A549 treated with CpdA at 1 μM for 4 hours (cell line): ENCODE results near the gene CCNF. TPM values are rescaled to one million over a fixed set of nuclear protein-coding genes. Genes with fewer than 3 reads are reported as not detected.

Experiments
- total RNA-seq: library from RNA; stranded (reverse); fragments of 200-300 nt; extraction: Qiagen RNA extraction; gene quantifications from 5 replicates; pipeline ENCODE4 v1.2.3, GENCODE V29; 2022; ENCODE audit warnings: low read depth

CCNF gene, protein sequence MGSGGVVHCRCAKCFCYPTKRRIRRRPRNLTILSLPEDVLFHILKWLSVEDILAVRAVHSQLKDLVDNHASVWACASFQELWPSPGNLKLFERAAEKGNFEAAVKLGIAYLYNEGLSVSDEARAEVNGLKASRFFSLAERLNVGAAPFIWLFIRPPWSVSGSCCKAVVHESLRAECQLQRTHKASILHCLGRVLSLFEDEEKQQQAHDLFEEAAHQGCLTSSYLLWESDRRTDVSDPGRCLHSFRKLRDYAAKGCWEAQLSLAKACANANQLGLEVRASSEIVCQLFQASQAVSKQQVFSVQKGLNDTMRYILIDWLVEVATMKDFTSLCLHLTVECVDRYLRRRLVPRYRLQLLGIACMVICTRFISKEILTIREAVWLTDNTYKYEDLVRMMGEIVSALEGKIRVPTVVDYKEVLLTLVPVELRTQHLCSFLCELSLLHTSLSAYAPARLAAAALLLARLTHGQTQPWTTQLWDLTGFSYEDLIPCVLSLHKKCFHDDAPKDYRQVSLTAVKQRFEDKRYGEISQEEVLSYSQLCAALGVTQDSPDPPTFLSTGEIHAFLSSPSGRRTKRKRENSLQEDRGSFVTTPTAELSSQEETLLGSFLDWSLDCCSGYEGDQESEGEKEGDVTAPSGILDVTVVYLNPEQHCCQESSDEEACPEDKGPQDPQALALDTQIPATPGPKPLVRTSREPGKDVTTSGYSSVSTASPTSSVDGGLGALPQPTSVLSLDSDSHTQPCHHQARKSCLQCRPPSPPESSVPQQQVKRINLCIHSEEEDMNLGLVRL
- 20.1 to 24.7 TPM (median 22.5 TPM) in 5 replicates for total RNA-seq

GRCh38 chr16:2429034-2429770 is at the start of gene CCNF:
Gene CCNF (plus strand): TSS chr16:2429447. CDS start chr16:2429482, 35 bp downstream.

GRCh38 chr16:2459647-2460390 is 30.6 kb downstream of the CCNF start, which contains the start of gene TEDC2:
Gene TEDC2 (plus strand): TSS chr16:2460109. CDS start chr16:2460145, 36 bp downstream.

GRCh38 chr16:2471016-2471652 is 41.9 kb downstream of the CCNF start, which contains the start of gene NTN3:
Gene NTN3 (plus strand): TSS chr16:2471297. CDS start chr16:2471702, 405 bp downstream.

DNA sequence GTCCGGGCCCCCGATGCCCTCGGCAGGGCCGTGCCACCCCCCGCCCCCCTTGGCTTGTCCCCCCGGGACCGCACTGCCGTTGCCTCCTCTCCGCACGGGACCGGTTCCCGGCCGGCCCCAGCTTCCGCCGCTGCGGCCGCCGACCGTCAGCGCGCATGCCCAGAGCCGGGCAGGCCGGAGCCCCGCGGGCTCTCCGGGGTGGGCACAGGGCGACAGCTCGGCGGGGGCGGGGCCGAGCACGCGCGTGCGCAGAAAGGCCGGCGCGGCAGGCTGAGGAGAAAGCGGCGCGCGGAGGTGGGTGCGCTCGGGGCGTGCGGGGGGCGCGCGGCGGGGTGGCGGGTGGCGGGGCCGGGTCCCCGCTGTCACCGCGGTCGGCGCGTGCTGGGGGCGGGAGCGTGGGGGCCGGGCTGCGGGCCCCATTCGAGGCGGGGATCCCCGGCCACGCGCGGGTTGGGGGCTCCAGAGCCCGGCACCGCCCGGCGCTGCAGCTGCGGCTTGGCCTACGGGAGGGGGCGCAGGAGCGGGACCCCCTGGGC is 45.7 kb downstream of the CCNF start, which contains the start of gene TBC1D24:
Gene TBC1D24, plus strand, starts transcription at position 251 of the 536 bp plus-strand sequence. CDS start 21,022 bp downstream, outside the sequence.

Other genes with a start within 250 kb of the CCNF start
- gene CASKIN1, start 232.8 kb upstream of the CCNF start, total RNA-seq = 0.44 to 3.9 TPM (median 0.57 TPM) in 5 replicates
- 40.2 to 59.3 TPM (median 49.5 TPM) in 5 replicates for gene MLST8, start 224.0 kb upstream of the CCNF start, total RNA-seq
- gene BRICD5, start 218.6 kb upstream of the CCNF start, total RNA-seq = 4.4 to 7.2 TPM (median 5.3 TPM) in 5 replicates
- gene PGP, start 214.6 kb upstream of the CCNF start, total RNA-seq = 15.8 to 34.8 TPM (median 32.5 TPM) in 5 replicates
- gene E4F1, start 205.9 kb upstream of the CCNF start, total RNA-seq = 18.9 to 27.2 TPM (median 22.9 TPM) in 5 replicates
- gene DNASE1L2, start 193.0 kb upstream of the CCNF start, total RNA-seq = 1.0 to 1.7 TPM (median 1.3 TPM) in 5 replicates
- 47.8 to 89.4 TPM (median 82.1 TPM) in 5 replicates for gene ECI1, start 177.9 kb upstream of the CCNF start, total RNA-seq
- gene RNPS1, start 161.3 kb upstream of the CCNF start, total RNA-seq = 250 to 296 TPM (median 262 TPM) in 5 replicates
- gene ABCA3, start 88.7 kb upstream of the CCNF start, total RNA-seq = 15.1 to 19.9 TPM (median 16.6 TPM) in 5 replicates
- gene TEDC2, start 30.7 kb downstream of the CCNF start, total RNA-seq = 18.3 to 23.7 TPM (median 21.3 TPM) in 5 replicates
- gene NTN3, start 41.9 kb downstream of the CCNF start, total RNA-seq = 0.06 TPM in 1 of 5 replicates, not detected in the others
- gene TBC1D24, start 45.7 kb downstream of the CCNF start, total RNA-seq = 5.0 to 9.6 TPM (median 7.8 TPM) in 5 replicates
- gene ATP6V0C, start 84.5 kb downstream of the CCNF start, total RNA-seq = 139 to 302 TPM (median 247 TPM) in 5 replicates
- 20.0 to 27.6 TPM (median 23.5 TPM) in 5 replicates for gene AMDHD2, start 90.9 kb downstream of the CCNF start, total RNA-seq
- 0.08 TPM in 1 of 5 replicates, not detected in the others for gene CEMP1, start 102.0 kb downstream of the CCNF start, total RNA-seq
- gene PDPK1, start 108.6 kb downstream of the CCNF start, total RNA-seq = 19.8 to 25.7 TPM (median 22.4 TPM) in 5 replicates